NCI-H2171 (cell line): ENCODE measurements around the gene BNC2.
"Not testable (repeated sequence)": the region's sequence is repeated elsewhere in the genome, so short reads cannot be mapped to it uniquely, and the experiment has no call there.

Source experiments
- DNase-seq: peaks from one replicate; lab custom pipeline; 2025; lab: John Stamatoyannopoulos, UW

BNC2 gene

GRCh38 chr9:16500386-16500785 lies 370.1 kb downstream of the BNC2 start:
- no peak for DNase-seq

- DNase-seq, result no peak
Measured at GRCh38 chr9:16499892-16500291, 370.6 kb downstream of the BNC2 start.

DNA sequence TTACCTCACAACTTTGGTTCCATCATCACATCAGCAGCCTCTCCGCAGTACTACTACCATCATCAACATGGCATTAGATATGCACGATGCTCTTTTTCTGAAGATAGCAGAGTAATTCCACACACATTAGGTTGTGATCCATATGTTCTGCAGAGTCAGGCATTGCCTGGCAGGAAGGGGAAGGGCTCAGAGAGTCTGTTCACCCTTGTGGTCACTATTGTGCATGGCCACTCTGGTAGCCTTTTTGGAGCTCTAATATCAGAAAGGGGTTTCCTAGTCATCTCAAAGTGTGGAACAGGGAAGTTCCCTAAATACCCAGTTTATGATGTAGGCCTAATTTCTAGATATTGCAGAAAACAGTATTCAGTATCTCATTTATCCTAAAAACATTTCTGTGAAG lies 373.6 kb downstream of the BNC2 start:
- DNase-seq, result no peak

DNA sequence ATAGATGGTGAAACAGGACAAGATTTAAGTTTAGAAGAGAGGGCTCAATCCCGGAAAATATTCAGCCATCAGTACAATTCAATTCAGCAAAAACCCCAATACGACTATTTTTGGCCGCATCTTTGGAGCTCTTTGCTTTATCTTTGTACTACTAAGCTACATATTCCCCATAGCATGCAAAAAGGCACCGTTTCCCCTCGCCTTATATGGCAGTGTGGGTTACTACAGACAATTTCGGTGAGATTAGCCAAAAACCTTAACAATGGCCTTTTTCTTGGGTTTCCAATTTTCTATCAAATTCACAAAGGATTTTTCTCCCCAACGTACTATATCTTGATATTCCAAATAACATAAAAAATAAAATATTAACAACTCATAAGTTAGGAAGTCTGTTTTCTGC lies 382.6 kb downstream of the BNC2 start:
- DNase-seq, result no peak

GRCh38 chr9:16485575-16486321 lies 384.7 kb downstream of the BNC2 start:
- no peak for DNase-seq

DNA sequence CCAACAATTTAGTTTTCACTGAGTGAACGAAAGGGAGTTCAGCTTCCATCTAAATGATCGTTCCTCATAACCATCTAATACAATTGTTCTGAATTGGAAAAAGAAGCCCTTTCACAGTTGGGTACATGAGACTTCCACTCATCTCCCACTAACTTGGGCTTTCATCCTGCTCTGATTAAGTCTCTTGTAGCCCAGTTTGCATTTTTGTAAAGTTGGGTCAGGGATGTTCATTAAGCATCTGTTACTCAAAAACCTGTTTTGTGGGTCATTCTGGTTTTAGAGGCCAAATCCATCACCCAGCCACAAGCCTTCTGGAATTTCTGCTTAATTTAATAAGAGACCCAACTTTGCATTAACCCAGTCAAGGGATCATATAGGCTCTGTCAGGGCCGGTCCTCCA lies 385.3 kb downstream of the BNC2 start:
- DNase-seq, result no peak

GRCh38 chr9:16484744-16485143 lies 385.7 kb downstream of the BNC2 start:
- no peak for DNase-seq

GRCh38 chr9:16484180-16484579 lies 386.3 kb downstream of the BNC2 start:
- DNase-seq, result no peak

DNA sequence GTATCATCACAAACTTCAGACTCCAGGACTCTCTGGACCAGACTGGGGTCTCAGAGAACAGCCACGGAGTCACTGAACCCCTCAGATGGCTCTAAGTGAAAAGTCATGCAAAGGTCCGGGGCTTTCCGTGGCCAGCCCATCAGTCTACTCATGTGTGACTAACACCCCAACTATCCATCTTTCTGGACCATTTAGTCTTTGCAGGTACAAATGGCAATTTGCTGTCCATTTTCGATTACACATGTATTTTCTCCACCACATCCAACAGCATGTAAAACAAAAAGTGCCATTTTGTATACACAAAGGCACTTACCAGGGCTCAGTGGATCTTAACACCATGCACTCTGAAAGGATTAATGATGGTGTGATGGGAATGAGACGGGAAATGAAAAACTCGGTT lies 387.7 kb downstream of the BNC2 start:
- no peak for DNase-seq

DNA sequence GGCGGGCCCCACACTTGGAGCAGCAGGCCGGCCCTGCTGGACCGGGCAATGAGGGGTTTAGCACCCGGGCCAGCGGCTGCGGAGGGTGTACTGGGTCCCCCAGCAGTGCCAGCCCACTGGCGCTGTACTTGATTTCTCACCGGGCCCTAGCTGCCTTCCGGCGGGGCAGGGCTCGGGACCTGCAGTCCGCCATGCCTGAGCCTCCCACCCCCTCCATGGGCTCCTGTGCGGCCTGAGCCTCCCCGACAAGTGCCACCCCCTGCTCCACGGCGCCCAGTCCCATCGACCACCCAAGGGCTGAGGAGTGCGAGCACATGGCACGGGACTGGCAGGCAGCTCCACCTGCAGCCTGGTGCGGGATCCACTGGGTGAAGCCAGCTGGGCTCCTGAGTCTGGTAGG lies 389.9 kb downstream of the BNC2 start:
- not testable (repeated sequence) for DNase-seq

DNA sequence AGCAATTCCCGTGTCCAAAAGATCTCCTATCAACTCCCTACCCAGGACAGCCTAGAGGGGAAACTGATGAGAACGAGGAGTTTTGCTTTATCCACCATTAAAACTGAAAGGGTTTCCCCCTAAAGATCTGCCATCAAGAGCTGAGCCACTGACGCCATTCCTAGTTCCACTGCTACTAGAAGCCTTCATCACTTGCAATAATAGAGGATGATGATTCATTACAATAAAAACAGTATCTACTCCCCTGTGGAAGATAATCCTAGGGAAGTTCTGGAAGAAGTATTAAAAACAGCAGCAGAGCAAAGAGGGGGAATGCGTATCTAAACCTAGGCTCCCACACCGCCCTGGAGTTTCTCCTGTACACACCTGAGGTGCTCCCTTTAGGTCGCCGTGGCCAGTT lies 394.5 kb downstream of the BNC2 start:
- no peak for DNase-seq

- DNase-seq, result no peak
Measured at GRCh38 chr9:16475257-16475656, 395.2 kb downstream of the BNC2 start.

DNA sequence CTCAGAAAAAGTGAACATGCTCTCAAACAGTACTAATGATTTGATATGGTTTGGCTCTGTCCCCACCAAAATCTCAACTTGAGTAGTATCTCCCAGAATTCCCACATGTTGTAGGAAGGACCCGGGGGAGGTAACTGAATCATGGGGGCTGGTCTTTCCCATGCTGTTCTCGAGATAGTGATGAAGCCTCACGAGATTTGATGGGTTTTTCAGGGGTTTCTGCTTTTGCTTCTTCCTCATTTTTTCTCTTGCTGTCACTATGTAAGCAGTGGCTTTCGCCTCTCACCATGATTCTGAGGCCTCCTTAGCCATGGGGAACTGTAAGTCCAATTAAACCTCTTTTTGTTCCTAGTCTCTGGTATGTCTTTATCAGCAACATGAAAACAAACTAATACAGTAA lies 401.3 kb downstream of the BNC2 start:
- DNase-seq, result no peak

- DNase-seq, result no peak
Measured at GRCh38 chr9:16461851-16462250, 408.6 kb downstream of the BNC2 start.

- no peak for DNase-seq
Measured at GRCh38 chr9:16461137-16461840, 409.2 kb downstream of the BNC2 start.

DNA sequence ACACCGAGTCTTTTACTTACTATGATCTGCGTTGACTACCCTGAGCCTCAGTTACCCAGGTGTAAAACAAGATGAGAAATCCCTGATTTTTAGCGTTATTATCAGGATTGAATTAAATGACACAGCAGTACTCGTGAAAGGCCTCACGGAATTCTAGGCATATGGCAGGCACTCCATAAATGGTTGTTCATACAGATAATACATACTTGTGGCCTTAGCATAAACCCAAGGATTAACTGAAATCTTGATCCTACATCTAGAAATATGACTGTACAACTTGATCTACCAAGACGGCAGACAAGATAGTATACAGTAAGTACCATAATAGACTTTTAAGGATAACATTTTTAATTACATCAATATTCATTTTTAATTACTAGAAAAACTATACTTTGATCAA lies 409.8 kb downstream of the BNC2 start:
- DNase-seq, result no peak

- DNase-seq, result no peak
Measured at GRCh38 chr9:16459421-16460148, 410.9 kb downstream of the BNC2 start.

GRCh38 chr9:16458696-16459420 lies 411.6 kb downstream of the BNC2 start:
- no peak for DNase-seq

GRCh38 chr9:16455842-16456241 lies 414.6 kb downstream of the BNC2 start:
- no peak for DNase-seq

GRCh38 chr9:16453390-16453789 lies 417.1 kb downstream of the BNC2 start:
- no peak for DNase-seq

DNA sequence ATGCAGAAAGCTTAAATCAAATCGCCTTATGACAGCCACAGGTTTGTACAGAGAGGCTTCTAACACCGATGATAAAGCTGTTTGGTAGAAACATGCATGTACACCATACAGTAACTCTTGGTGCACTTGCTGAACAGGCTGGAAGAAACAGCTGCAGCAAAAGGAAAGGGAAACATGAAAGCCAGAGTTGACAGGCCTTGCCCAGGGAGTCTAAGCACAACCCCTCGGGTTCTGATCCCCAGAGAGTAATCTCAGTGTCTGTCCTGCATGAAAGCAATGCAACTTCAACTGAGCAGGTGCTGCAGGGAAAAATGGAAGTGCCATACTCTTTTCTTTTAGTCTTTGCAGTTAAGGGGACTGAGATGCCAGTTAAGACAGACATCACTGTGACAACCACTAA lies 419.9 kb downstream of the BNC2 start:
- DNase-seq, result no peak

DNA sequence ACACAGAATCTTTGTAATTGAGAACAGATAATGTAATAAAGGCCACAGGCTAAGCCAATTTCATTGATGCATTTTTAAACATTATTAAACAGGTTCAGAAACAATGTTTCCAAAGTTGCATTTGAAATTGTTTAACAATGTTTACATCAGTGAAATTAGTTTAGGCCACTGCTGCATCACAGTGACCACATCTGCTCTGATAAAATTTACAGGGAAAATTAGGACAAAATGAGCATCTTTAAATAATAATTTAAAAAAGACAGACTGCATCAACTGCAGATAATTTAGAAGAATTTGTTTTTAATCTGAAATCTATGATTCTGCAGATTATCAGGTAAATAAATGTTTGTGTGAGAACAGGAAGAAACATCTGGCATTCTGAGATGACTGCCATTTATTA lies 420.4 kb downstream of the BNC2 start:
- no peak for DNase-seq
